Brain microvascular endothelial cell (primary cell): ENCODE measurements around the gene RRBP1.

Experiments
- DNase-seq: peaks from one replicate; pipeline ENCODE4 v3.0.0-alpha.2; 2020
- H3K27ac ChIP-seq: fragments of 250-450 bp; sonication (Bioruptor Pico); 2 replicates; pipeline ENCODE4 v1.5.1; 2020; ENCODE audit warnings: mild to moderate bottlenecking, moderate library complexity
- H3K27me3 ChIP-seq: fragments of 250-450 bp; sonication (Bioruptor Pico); replicated peaks from 2 replicates; pipeline ENCODE4 v1.5.1; 2020; ENCODE audit warnings: mild to moderate bottlenecking
- H3K36me3 ChIP-seq: fragments of 250-450 bp; sonication (Bioruptor Pico); replicated peaks from 2 replicates; pipeline ENCODE4 v1.5.1; 2020; ENCODE audit warnings: mild to moderate bottlenecking
- H3K4me3 ChIP-seq: 2 replicates; pipeline ENCODE4 v1.5.1; 2011; ENCODE audit warnings: low read depth, mild to moderate bottlenecking, control low read depth, low read length, moderate library complexity
- in situ Hi-C: cut with HindIII; loops from 2 replicates; pipeline ENCODE4 v1.10.0; 2017; ENCODE audit warnings: low sequenced_read_pairs, low pct_ligation_motif_present
- TF ChIP-seq, protein P1 (sequence below): IDR thresholded peaks from 2 replicates; pipeline ENCODE4 v1.5.1; 2011; ENCODE audit warnings: low read depth, mild to moderate bottlenecking, moderate library complexity, low read length, control low read depth, inconsistent platforms; ENCODE audit errors: missing control alignments

Gene RRBP1

GRCh38 chr20:17725094-17725835 is 43.2 kb upstream of the RRBP1 start:
- Histone ChIP-seq H3K36me3 (no peaks in the 10 kb centered on the region), H3K27ac (no peak overlapping the region), H3K27me3 (no peaks in the 10 kb centered on the region), H3K4me3 (no peak overlapping the region)
- in situ Hi-C loops: no loop called here
- TF ChIP-seq, protein P1, sequence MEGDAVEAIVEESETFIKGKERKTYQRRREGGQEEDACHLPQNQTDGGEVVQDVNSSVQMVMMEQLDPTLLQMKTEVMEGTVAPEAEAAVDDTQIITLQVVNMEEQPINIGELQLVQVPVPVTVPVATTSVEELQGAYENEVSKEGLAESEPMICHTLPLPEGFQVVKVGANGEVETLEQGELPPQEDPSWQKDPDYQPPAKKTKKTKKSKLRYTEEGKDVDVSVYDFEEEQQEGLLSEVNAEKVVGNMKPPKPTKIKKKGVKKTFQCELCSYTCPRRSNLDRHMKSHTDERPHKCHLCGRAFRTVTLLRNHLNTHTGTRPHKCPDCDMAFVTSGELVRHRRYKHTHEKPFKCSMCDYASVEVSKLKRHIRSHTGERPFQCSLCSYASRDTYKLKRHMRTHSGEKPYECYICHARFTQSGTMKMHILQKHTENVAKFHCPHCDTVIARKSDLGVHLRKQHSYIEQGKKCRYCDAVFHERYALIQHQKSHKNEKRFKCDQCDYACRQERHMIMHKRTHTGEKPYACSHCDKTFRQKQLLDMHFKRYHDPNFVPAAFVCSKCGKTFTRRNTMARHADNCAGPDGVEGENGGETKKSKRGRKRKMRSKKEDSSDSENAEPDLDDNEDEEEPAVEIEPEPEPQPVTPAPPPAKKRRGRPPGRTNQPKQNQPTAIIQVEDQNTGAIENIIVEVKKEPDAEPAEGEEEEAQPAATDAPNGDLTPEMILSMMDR: no peak
- DNase-seq: no peak

DNA sequence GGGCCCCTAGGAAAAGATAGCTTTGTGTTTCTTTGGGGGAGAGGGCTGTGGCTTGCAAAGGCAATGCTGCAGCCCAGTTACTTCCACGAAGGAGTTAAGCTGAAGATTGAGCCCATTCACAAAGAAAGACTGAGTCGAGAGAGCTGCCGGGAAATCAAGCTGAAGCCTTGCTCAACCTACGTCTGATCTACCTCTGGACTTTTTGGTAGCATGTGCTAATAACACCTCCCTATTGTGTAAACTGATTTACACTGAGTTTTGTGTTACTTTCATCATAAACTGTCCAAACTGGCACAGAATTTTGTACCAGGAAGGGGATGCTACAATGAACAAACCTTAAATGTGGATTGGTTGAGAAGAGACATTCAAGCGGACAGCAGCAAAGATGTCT is 41.3 kb upstream of the RRBP1 start:
- Histone ChIP-seq H3K27me3 (no peaks in the 10 kb centered on the region), H3K4me3 (no peak overlapping the region), H3K36me3 (no peaks in the 10 kb centered on the region), H3K27ac (no peak overlapping the region)
- DNase-seq: no peak
- TF ChIP-seq, protein P1: no peak
- in situ Hi-C loops: no loop called here

DNA sequence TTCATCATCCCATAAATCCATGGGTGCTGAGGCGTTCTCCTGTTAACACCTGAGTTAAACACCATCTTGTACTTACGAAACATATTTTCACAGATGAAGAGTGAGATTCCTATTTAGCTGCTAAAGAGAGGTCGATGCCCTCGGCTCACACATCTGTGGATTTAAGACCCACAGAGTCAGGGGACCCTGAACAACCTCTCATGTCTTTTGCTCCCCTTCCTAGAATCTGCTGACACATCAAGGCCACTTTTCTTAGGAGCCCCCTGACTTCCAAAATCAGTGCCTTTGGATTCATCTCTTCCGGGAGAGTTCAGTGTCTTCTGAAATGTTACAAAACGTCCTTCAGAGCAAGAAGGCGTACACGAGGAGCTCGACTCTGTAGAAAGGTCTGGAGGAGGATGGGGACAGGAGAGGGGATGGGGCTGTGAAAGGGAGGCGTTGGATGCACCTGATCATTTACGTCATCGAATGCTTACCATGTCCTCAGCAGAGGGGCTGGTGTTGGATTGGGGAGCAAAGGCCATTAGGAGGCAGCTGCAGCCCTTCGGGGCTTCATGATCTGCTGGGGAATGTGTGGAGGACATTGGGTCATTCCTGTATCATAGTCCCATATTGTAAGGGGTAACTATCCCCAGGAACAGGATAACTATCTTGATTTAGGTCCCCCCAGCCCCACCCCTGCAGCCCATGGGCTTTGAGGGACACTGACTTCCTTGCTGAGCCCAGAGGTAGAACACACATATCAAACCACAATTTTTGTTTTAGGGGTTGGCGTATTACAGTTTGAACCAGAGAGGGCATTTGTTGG is 40.7 kb upstream of the RRBP1 start:
- H3K36me3 ChIP-seq: no peaks in the 10 kb centered on the region
- no peaks in the 10 kb centered on the region for H3K27me3 ChIP-seq
- H3K4me3 ChIP-seq: no peak overlapping the region
- DNase-seq: no peak
- H3K27ac ChIP-seq: no peak overlapping the region
- in situ Hi-C loops: no loop called here
- TF ChIP-seq, protein P1: no peak

DNA sequence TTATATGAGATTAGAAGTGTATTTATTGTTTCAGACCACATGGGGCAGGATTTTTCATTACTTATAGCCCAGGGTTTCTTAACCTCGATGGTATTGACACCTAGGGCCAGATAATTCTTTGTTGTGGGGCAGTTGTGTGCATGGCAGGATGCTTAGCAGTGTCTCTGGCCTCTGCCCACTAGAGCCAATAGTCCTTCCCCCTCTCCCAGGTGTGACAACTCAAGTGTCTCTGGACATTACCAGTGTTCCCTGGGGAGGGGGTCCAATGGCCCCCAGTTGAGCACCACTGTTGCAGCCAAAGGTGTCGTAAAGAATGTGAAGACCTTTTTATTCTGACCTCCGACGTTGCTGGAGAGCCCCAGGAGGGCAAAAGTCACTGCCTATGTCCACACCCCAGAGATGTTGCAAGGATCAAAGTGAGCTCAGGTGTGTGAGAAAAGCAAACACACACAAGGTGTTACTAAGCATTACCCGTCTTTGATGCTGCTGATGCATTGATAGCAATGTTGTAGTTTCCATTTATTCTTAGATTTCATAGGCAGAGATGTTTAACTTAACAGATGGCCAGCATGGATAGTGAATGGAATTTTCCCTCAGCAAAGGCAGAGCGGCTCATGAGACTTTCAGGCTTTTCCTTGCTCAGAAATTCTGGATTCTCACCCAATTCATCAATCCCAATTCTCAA is 39.9 kb upstream of the RRBP1 start:
- DNase-seq: no peak
- no peaks in the 10 kb centered on the region for H3K27me3 ChIP-seq
- TF ChIP-seq, protein P1: peak; percentile 36
- no peak overlapping the region for H3K27ac ChIP-seq
- H3K4me3 ChIP-seq: no peak overlapping the region
- no peaks in the 10 kb centered on the region for H3K36me3 ChIP-seq
- in situ Hi-C loops: no loop called here

- TF ChIP-seq, protein P1: no peak
- Histone ChIP-seq H3K27ac (no peak overlapping the region), H3K36me3 (no peaks in the 10 kb centered on the region), H3K27me3 (no peaks in the 10 kb centered on the region), H3K4me3 (no peak overlapping the region)
- in situ Hi-C loops: no loop called here
- DNase-seq: no peak
Observed at GRCh38 chr20:17720755-17721154, 38.7 kb upstream of the RRBP1 start.
